HG02798 (cell line): Measurements from ENCODE around the gene ST8SIA1.
"Not testable (repeated sequence)": the region's sequence is repeated elsewhere in the genome, so short reads cannot be mapped to it uniquely, and the experiment has no call there.

Experiments used
- ATAC-seq: cut with Tn5 transposase; IDR thresholded peaks from one replicate; pipeline ENCODE4 v1.9.1; 2021; ENCODE audit warnings: mild to moderate bottlenecking; ENCODE audit not compliant: unreplicated experiment, poor library complexity

Gene ST8SIA1

DNA sequence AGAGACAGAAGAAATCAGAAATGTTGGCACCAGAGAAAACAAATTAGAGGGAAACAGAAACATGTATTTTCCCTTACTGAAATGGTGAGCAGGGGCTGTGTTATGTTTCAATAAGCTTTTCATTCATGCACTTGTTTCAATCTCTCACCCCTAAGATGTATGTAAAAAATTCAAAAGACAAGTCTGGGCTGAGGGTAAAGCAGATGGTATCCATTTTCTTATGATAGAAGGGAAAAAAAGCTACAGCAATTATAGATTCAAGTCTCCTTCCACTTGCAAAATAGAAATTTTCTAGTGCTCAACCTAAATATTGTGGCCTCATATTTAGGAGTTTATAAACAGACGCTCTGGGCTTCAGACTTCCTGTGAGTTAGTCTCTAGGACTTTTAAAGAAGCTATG lies 138.3 kb downstream of the ST8SIA1 start:
- no peak for ATAC-seq

- ATAC-seq, result no peak
Observed at GRCh38 chr12:22190969-22191368, 143.5 kb downstream of the ST8SIA1 start.

- no peak for ATAC-seq
Observed at GRCh38 chr12:22188431-22188830, 146.1 kb downstream of the ST8SIA1 start.

- no peak for ATAC-seq
Observed at GRCh38 chr12:22180705-22181104, 153.8 kb downstream of the ST8SIA1 start.

DNA sequence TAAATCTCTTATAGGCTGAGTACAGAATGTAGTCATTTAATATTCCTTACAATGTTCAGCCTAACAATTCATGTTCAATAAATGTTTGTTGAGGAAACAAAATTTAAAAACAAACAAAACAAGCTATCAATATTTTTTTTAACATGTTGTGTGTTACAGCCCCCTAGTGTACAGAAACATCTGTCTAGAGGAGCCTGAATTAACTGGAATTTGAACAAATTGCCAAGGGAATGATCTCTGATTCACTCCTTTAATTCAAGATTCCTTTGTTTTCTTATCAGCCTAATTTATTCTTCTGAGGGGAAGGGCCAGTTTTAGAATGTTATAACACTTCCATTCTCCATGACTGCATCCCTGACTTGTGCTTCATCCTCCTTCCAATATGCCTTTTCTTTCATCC lies 161.3 kb downstream of the ST8SIA1 start:
- no peak for ATAC-seq

GRCh38 chr12:22172501-22172900 lies 162.0 kb downstream of the ST8SIA1 start:
- ATAC-seq, result no peak

GRCh38 chr12:22169376-22169775 lies 165.1 kb downstream of the ST8SIA1 start:
- ATAC-seq, result no peak

- no peak for ATAC-seq
Observed at GRCh38 chr12:22164139-22164538, 170.4 kb downstream of the ST8SIA1 start.

GRCh38 chr12:22163594-22163993 lies 170.9 kb downstream of the ST8SIA1 start:
- ATAC-seq, result no peak

GRCh38 chr12:22160396-22161003 lies 174.0 kb downstream of the ST8SIA1 start:
- no peak for ATAC-seq

DNA sequence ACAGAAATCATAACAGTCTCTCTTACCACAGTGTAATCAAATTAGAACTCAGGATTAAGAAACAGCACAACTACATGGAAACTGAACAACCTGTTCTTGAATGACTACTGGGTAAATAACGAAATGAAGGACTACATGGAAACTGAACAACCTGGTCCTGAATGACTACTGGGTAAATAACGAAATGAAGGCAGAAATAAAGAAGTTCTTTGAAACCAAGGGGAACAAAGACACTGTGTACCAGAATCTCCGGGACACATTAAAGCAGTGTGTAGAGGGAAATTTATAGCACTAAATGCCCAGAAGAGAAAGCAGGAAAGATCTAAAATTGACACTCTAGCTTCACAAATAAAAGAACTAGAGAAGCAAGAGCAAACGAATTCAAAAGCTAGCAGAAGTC lies 185.2 kb downstream of the ST8SIA1 start:
- not testable (repeated sequence) for ATAC-seq

GRCh38 chr12:22146686-22147085 lies 187.8 kb downstream of the ST8SIA1 start:
- ATAC-seq, result not testable (repeated sequence)
